Activated CD4-positive, alpha-beta T cell treated with anti-CD3 and anti-CD28 coated beads for 24 hours (primary cell): ENCODE results near the gene TMPRSS6.

Experiments
- DNase-seq, 2 donors: peaks; one replicate each; pipeline ENCODE4 v3.0.0-alpha.2; 2020; ENCODE audit warnings: low read depth in 2 of 2

The TMPRSS6 gene

GRCh38 chr22:37109242-37109917, at the start of gene TMPRSS6:
TSS of gene TMPRSS6 (minus strand) at chr22:37109713. CDS start at chr22:37103417, 6,296 bp downstream.
- DNase-seq: no peak

- DNase-seq: no peak
Measured at GRCh38 chr22:37158963-37159290, 49.4 kb upstream of the TMPRSS6 start.

GRCh38 chr22:37157516-37158285, 48.2 kb upstream of the TMPRSS6 start:
- DNase-seq: no peak

DNA sequence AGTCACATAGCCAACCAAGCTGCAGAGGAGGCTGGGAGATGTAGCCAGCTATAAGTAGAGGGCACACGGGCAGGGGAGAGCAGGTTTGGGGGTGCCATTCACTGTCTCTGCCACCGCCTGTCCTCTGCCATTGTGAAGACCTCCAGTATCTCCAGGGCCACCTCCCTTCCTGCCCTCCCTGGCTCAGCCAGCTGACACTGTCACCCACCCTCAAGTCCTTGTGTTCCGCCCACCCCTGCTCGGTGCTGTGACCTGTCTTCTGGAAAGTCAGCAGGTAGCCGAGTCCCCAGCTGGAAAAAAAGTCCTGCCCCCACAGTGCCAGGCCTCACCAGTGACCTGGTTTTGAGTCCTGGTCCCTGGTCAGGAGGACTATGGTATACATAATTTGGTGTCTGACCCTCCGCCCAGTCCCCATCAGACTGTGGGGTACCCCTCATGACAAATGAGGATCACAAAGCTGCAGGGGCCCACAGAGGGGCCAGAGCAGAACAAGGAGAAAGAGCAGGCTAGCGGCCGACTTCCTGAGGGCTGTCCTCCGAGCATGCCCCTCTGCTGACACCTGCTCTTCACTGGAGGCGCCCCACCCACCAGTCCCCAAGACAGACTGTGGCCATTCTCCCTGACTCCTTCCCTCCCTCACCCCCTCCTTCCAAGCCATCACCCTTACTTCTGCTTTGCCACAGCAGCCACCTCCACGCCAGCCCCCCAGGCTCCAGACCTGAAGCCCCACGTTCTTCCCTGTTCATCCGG, 47.3 kb upstream of the TMPRSS6 start:
- DNase-seq: no peak

GRCh38 chr22:37155971-37156370, 46.5 kb upstream of the TMPRSS6 start:
- DNase-seq: no peak

- no peak for DNase-seq
Measured at GRCh38 chr22:37154925-37155712, 45.6 kb upstream of the TMPRSS6 start.

DNA sequence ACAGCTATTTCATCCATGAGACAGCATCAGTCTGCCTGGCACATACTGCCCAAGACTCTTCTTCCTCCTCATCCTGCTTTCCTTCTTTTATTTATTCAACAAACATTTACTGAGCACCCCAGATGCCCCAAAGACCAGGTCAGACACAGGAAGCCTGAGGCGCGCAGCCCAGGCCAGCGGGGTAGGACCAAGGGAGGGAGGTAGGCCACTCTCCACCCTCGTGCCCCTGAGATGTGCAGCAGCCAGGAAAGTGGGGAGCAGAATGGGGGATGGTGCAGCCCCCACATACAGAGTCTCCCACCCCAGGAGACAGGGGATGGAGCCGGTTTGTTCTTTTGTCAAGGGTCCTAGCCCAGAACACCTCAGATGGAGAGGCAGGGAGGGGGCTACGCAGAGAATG, 44.4 kb upstream of the TMPRSS6 start:
- DNase-seq: no peak

GRCh38 chr22:37151401-37151800, 41.9 kb upstream of the TMPRSS6 start:
- DNase-seq: no peak

DNA sequence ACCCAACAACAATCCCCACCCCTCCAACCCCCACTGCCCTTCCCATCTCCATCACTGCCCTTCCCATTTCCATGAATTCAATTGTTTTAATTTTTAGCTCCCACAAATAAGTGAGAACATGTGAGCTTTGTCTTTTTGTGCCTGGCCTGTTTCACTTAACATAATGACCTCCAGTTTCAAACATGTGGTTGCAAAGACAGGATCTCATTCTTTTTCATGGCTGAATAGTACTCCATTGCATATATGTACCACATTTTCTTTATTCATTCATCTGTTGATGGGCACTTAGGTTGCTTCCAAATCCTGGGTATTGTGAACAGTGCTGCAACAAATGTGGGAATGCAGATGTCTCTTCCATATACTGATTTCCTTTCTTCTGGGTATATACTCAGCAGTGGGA, 41.2 kb upstream of the TMPRSS6 start:
- no peak for DNase-seq

DNA sequence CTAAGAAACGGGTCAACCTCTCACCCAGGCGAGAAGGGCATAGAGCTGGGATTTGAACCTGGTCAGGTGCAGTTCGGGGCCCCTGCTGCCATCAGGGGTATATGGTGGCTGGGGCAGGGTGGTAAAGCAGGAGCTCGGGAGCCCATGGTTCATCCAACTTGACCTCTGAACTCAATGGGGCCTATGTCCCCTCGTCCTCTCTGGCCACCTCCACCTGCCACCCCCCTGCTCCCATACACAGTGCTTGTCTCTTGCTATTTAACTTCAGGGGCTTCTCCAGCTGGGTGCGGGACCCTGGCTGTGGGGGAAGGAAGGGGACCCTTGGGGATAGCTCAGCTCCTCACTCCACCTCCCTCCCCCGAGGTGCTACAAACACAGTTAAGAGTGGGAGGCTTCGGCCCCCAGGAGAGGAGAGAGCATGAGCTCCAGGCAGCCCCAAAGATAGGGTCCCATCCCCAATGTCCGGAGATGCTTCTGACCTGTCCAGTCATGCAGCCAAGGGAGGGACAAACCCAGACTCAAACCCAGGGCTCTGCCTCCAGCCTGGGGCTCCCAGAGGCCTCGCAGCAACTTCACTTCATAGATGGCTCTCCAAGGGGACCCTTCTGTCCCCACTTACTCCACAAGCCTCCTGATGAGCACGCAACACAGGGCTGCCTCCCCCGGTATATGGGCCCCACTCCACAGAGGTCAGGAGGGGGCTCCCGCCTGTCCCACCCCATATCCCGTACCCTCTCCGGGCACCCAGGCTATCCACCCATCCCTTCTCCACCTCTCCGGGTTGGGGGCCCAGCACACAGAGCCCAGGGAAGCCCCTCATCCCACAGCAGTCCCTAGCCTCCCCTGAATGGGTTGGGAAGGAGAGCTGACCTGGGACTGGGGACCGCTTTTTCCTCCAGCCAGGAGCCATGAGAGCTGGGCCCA, 39.5 kb upstream of the TMPRSS6 start:
- DNase-seq: no peak

GRCh38 chr22:37148031-37148651, 38.6 kb upstream of the TMPRSS6 start:
- DNase-seq: no peak

GRCh38 chr22:37147186-37147990, 37.9 kb upstream of the TMPRSS6 start:
- DNase-seq: no peak

DNA sequence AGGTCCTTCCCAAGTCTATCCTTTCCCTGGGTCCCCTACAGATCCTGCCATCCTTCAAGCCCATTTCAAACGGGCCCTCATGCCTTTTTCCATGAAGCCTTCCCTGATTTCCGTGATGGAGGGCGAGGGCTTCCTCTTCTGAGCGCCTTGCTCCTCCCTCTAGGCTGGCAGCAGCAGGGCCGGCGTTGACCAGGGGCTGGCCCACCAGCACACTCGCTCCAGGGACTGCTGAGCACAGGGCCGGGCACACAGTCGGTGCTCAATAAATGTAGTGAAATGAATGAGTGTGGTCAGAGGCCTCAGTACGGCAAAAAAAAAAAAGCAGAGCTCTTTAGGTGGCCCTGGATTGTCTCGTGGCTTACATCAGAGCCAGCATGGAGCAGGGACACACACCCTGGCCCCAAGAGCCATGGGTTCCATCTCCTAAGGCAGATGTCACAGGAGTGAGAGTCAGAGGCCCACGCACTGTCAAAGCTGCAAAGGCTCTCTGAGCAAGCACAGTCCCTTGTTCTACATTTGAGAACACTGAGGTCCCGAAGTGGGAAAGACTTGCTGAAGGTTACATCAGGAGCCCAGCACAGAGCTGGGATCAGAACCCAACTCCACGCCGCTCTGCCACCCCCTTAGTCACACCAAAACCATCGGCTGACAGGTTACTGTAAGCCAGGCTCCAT, 37.1 kb upstream of the TMPRSS6 start:
- DNase-seq: no peak

- no peak for DNase-seq
Measured at GRCh38 chr22:37146051-37146385, 36.5 kb upstream of the TMPRSS6 start.

GRCh38 chr22:37145180-37146050, 35.9 kb upstream of the TMPRSS6 start:
- no peak for DNase-seq

DNA sequence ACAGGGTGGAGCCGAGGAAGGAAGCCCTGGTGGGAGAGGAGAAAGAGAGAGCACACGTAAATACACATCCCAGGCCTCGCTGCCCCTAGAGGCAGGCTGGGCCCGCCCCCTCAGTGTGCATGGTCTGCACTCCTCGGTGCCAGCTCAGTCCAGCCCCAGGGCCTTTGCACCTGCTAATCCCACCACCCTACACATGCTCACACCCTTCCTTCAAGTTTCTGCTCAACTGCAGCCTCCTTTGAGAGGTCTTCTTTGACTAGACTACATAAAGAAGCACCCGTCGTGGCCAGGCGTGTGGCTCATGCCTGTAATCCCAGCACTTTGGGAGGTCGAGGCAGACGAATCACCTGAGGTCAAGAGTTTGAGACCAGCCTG, 34.7 kb upstream of the TMPRSS6 start:
- DNase-seq: no peak

GRCh38 chr22:37141971-37142370, 32.5 kb upstream of the TMPRSS6 start:
- DNase-seq: no peak

DNA sequence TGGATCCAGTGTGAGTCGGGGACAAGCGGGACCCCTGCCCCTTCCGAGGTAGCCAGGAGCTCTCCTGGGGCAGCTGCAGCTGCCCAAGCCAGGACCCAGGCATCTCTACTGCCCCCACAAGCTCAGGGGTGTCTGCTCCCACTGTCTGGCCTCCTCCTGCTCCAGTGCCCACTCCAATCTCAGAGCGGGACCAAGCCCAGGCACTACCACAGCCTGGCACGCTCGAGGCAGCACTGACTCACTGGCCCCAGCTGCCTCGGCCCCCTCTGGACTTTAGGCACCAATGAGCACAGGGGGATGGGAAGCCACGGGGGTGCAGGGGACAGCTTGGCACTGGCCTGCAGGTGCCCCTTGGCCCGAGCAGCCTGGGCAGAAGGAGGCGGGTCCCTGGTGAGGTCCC, 32.0 kb upstream of the TMPRSS6 start:
- DNase-seq: no peak
